Uterus (tissue), 4 donors: Measurements from ENCODE around the gene MRPL51. TPM values are rescaled to one million over a fixed set of nuclear protein-coding genes. Genes with fewer than 3 reads are reported as not detected.

Experiments
- DNase-seq, 2 donors: peaks; one replicate each; pipeline ENCODE4 v3.0.0-alpha.2; 2019 to 2020
- H3K27ac ChIP-seq, 2 donors: fragments of 200-600 bp; sonication (generic); 1 replicate in 1 of 2; 2 replicates in 1 of 2; pipeline ENCODE4 v1.5.1; 2016 to 2018
- H3K27me3 ChIP-seq, 2 donors: fragments of 200-600 bp; sonication (generic); one replicate each; pipeline ENCODE4 v1.5.1; 2018 to 2019; ENCODE audit warnings: control low read depth in 1 of 2
- H3K36me3 ChIP-seq, 2 donors: fragments of 200-600 bp; sonication (generic); one replicate each; pipeline ENCODE4 v1.5.1; 2019; ENCODE audit warnings: control low read depth in 1 of 2
- H3K4me1 ChIP-seq, 2 donors: fragments of 200-600 bp; sonication (generic); one replicate each; pipeline ENCODE4 v1.5.1; 2018 to 2019; ENCODE audit warnings: control low read depth in 1 of 2
- H3K4me3 ChIP-seq, 2 donors: fragments of 200-600 bp; sonication (generic); 1 replicate in 1 of 2; 2 replicates in 1 of 2; pipeline ENCODE4 v1.5.1; 2018 to 2019; ENCODE audit warnings: mild to moderate bottlenecking in 1 of 2
- H3K9me3 ChIP-seq, 2 donors: fragments of 200-600 bp; sonication (generic); one replicate each; pipeline ENCODE4 v1.5.1; 2019; ENCODE audit warnings: control low read depth in 1 of 2
- CTCF ChIP-seq, 4 experiments: fragments of 200-600 bp in 2 of 4; fragments of 450-650 bp in 2 of 4; sonication (generic) in 2 of 4; IDR thresholded peaks; one replicate each; pipeline ENCODE4 v1.5.1; 2016 to 2019; ENCODE audit warnings: antibody characterized with exemption in 4 of 4, mild to moderate bottlenecking in 2 of 4, moderate library complexity in 1 of 4
- POLR2A ChIP-seq, 2 donors: fragments of 450-650 bp; IDR thresholded peaks; one replicate each; pipeline ENCODE4 v1.6.1; 2016; ENCODE audit warnings: antibody characterized with exemption in 2 of 2, mild to moderate bottlenecking in 1 of 2, moderate library complexity in 1 of 2
- intact Hi-C: fragments of 100-400 bp; cut with DNase I; formaldehyde crosslinking; loops from one replicate; pipeline ENCODE4 v1.15.1; 2023; ENCODE audit warnings: low total_unique reads
- total RNA-seq, 4 donors: library from RNA; depleted of rRNA in 3 of 4; stranded (reverse); fragments of >200 nt in 3 of 4; gene quantifications; one replicate each; pipeline versions ENCODE4 v1.1.0 to v1.2.4, GENCODE V29; 2014 to 2023
- donor health status: DM: yes; HTN: yes; CAD: no.

MRPL51 gene
- total RNA-seq = 10 to 100 TPM; 14.1 to 83.7 (median 36.4) TPM

- Histone ChIP-seq H3K9me3 (no peaks in the 10 kb centered on the region), H3K4me1 (peaks cover 5 to 14% of the 10 kb centered on the region in 2 donors), H3K27ac (peak within 1 kb of the TSS; percentile 94 to 95), H3K27me3 (no peaks in the 10 kb centered on the region), H3K4me3 (peak within 1 kb of the TSS; percentile 68 to 70), H3K36me3 (no peaks in the 10 kb centered on the region)
- TF ChIP-seq CTCF (IDR thresholded peaks at IDR 0.05) (no peak), POLR2A (IDR thresholded peaks at IDR 0.05) (peak; percentile 68 to 69)
- DNase-seq = peak; percentile 94 to 95
- intact Hi-C loops = no loop called here
Measured at GRCh38 chr12:6492838-6493496, at the start of gene MRPL51. MRPL51 (minus strand) TSS chr12:6493262; CDS start chr12:6493136, 126 bp downstream.

DNA sequence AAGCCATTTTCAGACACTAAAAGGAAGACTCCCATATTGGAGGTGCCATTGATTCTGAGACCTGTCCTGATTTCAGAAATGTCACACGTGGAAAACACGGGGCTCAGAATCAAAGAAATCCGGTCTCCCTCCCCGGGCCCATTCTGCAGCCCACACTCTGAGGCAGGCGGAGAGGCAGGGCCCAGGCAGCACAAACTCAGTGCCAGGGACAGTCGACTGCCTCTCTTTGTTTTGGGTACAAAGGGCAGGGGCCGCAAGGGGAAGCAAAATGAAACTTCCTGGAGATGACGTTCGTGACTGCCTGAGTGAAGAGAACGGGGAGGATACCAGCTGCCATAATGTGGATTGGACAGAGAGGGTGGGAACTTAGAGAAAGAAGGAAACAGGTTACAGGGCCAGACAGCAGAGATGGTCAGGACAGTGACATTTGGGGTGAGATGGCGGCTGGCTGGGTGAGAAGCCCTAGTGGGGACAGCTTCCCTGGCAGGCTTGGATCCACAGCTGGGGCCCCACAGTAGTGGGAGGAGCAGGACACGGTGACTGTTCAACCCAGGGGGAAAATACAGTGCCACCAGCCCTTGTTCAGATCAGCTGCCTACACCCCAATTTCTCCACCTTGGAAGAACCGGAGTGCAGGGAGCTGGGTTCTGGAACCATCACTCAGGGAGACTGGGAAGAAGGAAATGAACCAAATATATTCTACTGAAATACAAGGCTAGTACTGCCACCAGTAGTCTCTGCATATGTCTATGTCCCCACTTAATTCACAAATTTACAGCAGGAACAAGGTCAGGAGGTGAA, 49.3 kb upstream of the MRPL51 start:
- intact Hi-C loops = no loop called here
- Histone ChIP-seq H3K27me3 (no peaks in the 10 kb centered on the region), H3K4me1 (peaks cover 3 to 13% of the 10 kb centered on the region in 2 donors), H3K27ac (no peak overlapping the region), H3K36me3 (no peaks in the 10 kb centered on the region), H3K4me3 (no peak overlapping the region), H3K9me3 (no peaks in the 10 kb centered on the region)
- no peak for DNase-seq
- TF ChIP-seq POLR2A (IDR thresholded peaks at IDR 0.05) (no peak), CTCF (IDR thresholded peaks at IDR 0.05) (no peak)

GRCh38 chr12:6541371-6542165, 48.5 kb upstream of the MRPL51 start:
- Histone ChIP-seq H3K36me3 (no peaks in the 10 kb centered on the region), H3K27ac (peak overlapping the region; percentile 81 to 84), H3K27me3 (no peaks in the 10 kb centered on the region), H3K9me3 (no peaks in the 10 kb centered on the region), H3K4me1 (peaks cover 3 to 13% of the 10 kb centered on the region in 2 donors), H3K4me3 (no peak overlapping the region)
- DNase-seq = no peak
- TF ChIP-seq POLR2A (IDR thresholded peaks at IDR 0.05) (no peak), CTCF (IDR thresholded peaks at IDR 0.05) (no peak)
- intact Hi-C loops = no loop called here

GRCh38 chr12:6540181-6540877, 47.3 kb upstream of the MRPL51 start:
- TF ChIP-seq POLR2A (IDR thresholded peaks at IDR 0.05) (peak in 1 of 2 donors; percentile 32), CTCF (IDR thresholded peaks at IDR 0.05) (no peak)
- H3K36me3 ChIP-seq = no peaks in the 10 kb centered on the region
- intact Hi-C loops = no loop called here
- no peaks in the 10 kb centered on the region for H3K9me3 ChIP-seq
- DNase-seq = peak; percentile 92 to 93
- no peaks in the 10 kb centered on the region for H3K27me3 ChIP-seq
- peak overlapping the region; percentile 81 to 84 for H3K27ac ChIP-seq
- peaks cover 3 to 23% of the 10 kb centered on the region in 2 donors for H3K4me1 ChIP-seq
- no peak overlapping the region for H3K4me3 ChIP-seq
